B cell (primary cell): ENCODE results near the gene MOB2. TPM values are rescaled to one million over a fixed set of nuclear protein-coding genes. Genes with fewer than 3 reads are reported as not detected.

ENCODE experiments used
- ATAC-seq: fragments of 200-7000 bp; cut with Tn5 transposase; one replicate; pipeline ENCODE4 v1.10.0; 2021; ENCODE audit warnings: low read depth, mild to moderate bottlenecking, moderate number of reproducible peaks, moderate library complexity
- CTCF ChIA-PET: fragments of 350-600 bp; sonication (Branson Sonifier 250); formaldehyde crosslinking; loops from one replicate; lab custom pipeline; 2021; ENCODE audit warnings: antibody characterized with exemption, inconsistent platforms; lab: Charles Lee
- POLR2A ChIA-PET: fragments of 350-600 bp; sonication (Branson Sonifier 250); formaldehyde crosslinking; loops from one replicate; lab custom pipeline; 2021; ENCODE audit warnings: antibody characterized with exemption; lab: Charles Lee
- DNase-seq: peaks from one replicate; pipeline ENCODE4 v3.0.0; 2013
- H2AFZ ChIP-seq: 2 replicates; pipeline ENCODE4 v1.6.1; 2012; ENCODE audit warnings: mild to moderate bottlenecking, low read depth, low read length; ENCODE audit not compliant: insufficient read depth, poor library complexity, severe bottlenecking
- H3K27ac ChIP-seq, 2 donors: 1 replicate in 1 of 2; 2 replicates in 1 of 2; pipeline ENCODE4 v1.5.1; 2012 to 2013; ENCODE audit warnings: low read length in 2 of 2, mild to moderate bottlenecking in 2 of 2, moderate library complexity in 1 of 2
- H3K27me3 ChIP-seq, 4 experiments: fragments of 200-600 bp in 1 of 4; sonication (generic) in 1 of 4; replicated peaks in 1 of 4; 1 replicate in 2 of 4; 2 replicates in 2 of 4; pipeline versions ENCODE4 v1.6.1 to v1.7.0; 2013 to 2016; ENCODE audit warnings: low read length in 3 of 4, mild to moderate bottlenecking in 2 of 4, mixed read lengths in 1 of 4, moderate library complexity in 1 of 4; ENCODE audit not compliant: insufficient read depth in 4 of 4, control insufficient read depth in 3 of 4; ENCODE audit errors: control extremely low read depth in 1 of 4
- H3K36me3 ChIP-seq, 2 experiments: replicated peaks in 1 of 2; 1 replicate in 1 of 2; 2 replicates in 1 of 2; pipeline versions ENCODE4 v1.6.1 to v1.7.1; 2013; ENCODE audit warnings: low read length in 1 of 2; ENCODE audit not compliant: insufficient read depth in 2 of 2, control insufficient read depth in 1 of 2; ENCODE audit errors: control extremely low read depth in 1 of 2, extremely low read depth in 1 of 2
- H3K4me1 ChIP-seq, 2 donors: fragments of 200-600 bp in 1 of 2; sonication (generic) in 1 of 2; 1 replicate in 1 of 2; 2 replicates in 1 of 2; pipeline versions ENCODE4 v1.5.1 to v1.6.1; 2013 to 2017; ENCODE audit warnings: low read length in 2 of 2; ENCODE audit not compliant: control insufficient read depth in 2 of 2, insufficient read depth in 2 of 2
- H3K4me2 ChIP-seq: replicated peaks from 2 replicates; pipeline ENCODE3; 2012; ENCODE audit warnings: mild to moderate bottlenecking, low read depth, low read length; ENCODE audit not compliant: poor library complexity, severe bottlenecking
- H3K4me3 ChIP-seq, 5 experiments: fragments of 200-600 bp in 1 of 5; sonication (generic) in 1 of 5; 1 replicate in 3 of 5; 2 replicates in 2 of 5; pipeline versions ENCODE4 v1.5.1 to v1.7.0; 2011 to 2016; ENCODE audit warnings: low read length in 4 of 5, mild to moderate bottlenecking in 4 of 5, low read depth in 2 of 5, control low read depth in 1 of 5, moderate library complexity in 1 of 5; ENCODE audit not compliant: insufficient read depth in 1 of 5; ENCODE audit errors: control extremely low read depth in 1 of 5, extremely low read depth in 1 of 5
- H3K79me2 ChIP-seq: fragments of 200-600 bp; sonication (generic); one replicate; pipeline ENCODE4 v1.6.0; 2016; ENCODE audit warnings: low read length; ENCODE audit not compliant: control insufficient read depth, insufficient read depth
- H3K9ac ChIP-seq: fragments of 200-600 bp; sonication (generic); 2 replicates; pipeline ENCODE4 v1.6.1; 2017; ENCODE audit warnings: mild to moderate bottlenecking, low read length, moderate library complexity
- H3K9me3 ChIP-seq, 3 donors: one replicate each; pipeline versions ENCODE4 v1.6.1 to v1.7.1; 2013; ENCODE audit warnings: low read length in 2 of 3; ENCODE audit not compliant: control insufficient read depth in 2 of 3, insufficient read depth in 1 of 3; ENCODE audit errors: control extremely low read depth in 1 of 3
- H4K20me1 ChIP-seq: 2 replicates; pipeline ENCODE4 v1.6.0; 2012; ENCODE audit warnings: mild to moderate bottlenecking, low read length; ENCODE audit not compliant: insufficient read depth, control insufficient read depth, poor library complexity, severe bottlenecking
- H3K27ac Mint-ChIP-seq: one replicate; pipeline ENCODE4 v1.8.0; 2021; ENCODE audit warnings: mixed read lengths
- H3K27me3 Mint-ChIP-seq: one replicate; pipeline ENCODE4 v1.8.0; 2021; ENCODE audit warnings: mixed read lengths
- H3K4me1 Mint-ChIP-seq: one replicate; pipeline ENCODE4 v1.8.0; 2021; ENCODE audit warnings: mixed read lengths
- H3K4me3 Mint-ChIP-seq: one replicate; pipeline ENCODE4 v1.8.0; 2021; ENCODE audit warnings: mixed read lengths
- H3K9me3 Mint-ChIP-seq: one replicate; pipeline ENCODE4 v1.8.0; 2022; ENCODE audit warnings: mixed read lengths; ENCODE audit not compliant: insufficient read depth
- EZH2 ChIP-seq: IDR thresholded peaks from 2 replicates; pipeline ENCODE4 v1.6.1; 2012; ENCODE audit warnings: borderline replicate concordance, low read depth, mild to moderate bottlenecking, moderate library complexity, low read length; ENCODE audit not compliant: insufficient read depth, poor library complexity, severe bottlenecking
- WGBS: methylation state at CpG from one replicate; pipeline ENCODE4 v1.1.5; 2013; ENCODE audit warnings: missing lambda C conversion rate; ENCODE audit not compliant: insufficient coverage; 5-methylcytosine and 5-hydroxymethylcytosine counted together
- intact Hi-C: fragments of 100-400 bp; cut with micrococcal nuclease; formaldehyde crosslinking; loops from one replicate; pipeline ENCODE4 v1.10.0; 2022
- polyA plus RNA-seq: library from polyadenylated mRNA; depleted of rRNA; stranded (reverse); fragments of >200 nt; gene quantifications from 2 replicates; pipeline ENCODE4 v1.2.3, GENCODE V29; 2012
- total RNA-seq, 2 donors: library from RNA; stranded (reverse); fragments of 120-200 nt in 1 of 2; gene quantifications; 1 replicate in 1 of 2; 2 replicates in 1 of 2; pipeline versions ENCODE4 v1.2.3 to v1.2.4, GENCODE V29; 2013 to 2022
- TF ChIP-seq, protein P1 (sequence below): fragments of 200-600 bp; IDR thresholded peaks from one replicate; pipeline ENCODE4 v1.8.0; 2022; ENCODE audit warnings: antibody characterized with exemption, mild to moderate bottlenecking

The MOB2 gene
- total and polyA plus RNA-seq, 2 donors (not counting 1 experiment from before 2014, with no cell fraction given) = 55.7 to 57.6 TPM

DNA sequence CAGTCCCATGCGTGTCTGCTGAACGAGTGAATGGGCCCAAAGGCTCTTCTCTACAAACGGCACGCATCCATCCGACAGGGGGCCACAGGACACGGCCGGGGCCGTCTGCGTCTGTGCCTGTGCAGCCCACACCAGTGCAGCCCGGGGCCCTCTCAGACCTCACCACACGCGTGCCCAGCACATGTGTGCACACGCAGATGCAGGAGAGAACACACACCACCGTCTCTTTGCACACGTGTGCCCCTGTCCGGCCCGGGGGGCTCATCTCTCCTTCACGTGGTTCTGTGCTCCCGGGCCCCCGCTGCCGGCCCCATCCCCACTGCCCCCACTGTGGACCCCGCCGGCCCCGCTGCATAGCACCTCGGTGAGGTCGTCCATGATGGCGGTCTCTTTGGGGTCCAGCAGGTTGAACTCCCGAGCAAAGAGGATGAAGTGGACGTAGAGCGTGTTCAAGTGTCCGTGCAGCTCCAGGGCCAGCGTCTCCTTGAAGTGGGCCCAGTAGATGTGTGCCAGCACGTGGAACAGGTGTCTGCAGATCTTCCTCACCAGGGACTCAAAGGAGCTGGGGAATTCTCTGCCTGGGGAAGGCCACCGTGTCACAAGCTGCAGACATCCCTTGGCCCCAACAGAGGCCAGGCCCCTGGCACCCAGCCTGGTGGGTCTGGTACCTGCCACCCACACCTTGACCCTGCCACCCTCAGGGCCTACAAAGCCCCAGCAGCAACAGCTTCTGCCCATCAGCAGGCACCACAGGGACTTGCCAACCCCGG, 16.5 kb downstream of the MOB2 start:
- Histone ChIP-seq H3K4me1 (no peaks in the 10 kb centered on the region), H3K4me3 (no peak overlapping the region), H3K36me3 (peaks cover 0 to 32% of the 10 kb centered on the region in 2 experiments), H2AFZ (no peak overlapping the region), H3K9me3 (no peaks in the 10 kb centered on the region), H3K9ac (no peak overlapping the region), H3K27ac (no peak overlapping the region), H3K27me3 (no peaks in the 10 kb centered on the region), H3K4me2 (no peak overlapping the region), H3K79me2 (no peaks in the 10 kb centered on the region), H4K20me1 (no peaks in the 10 kb centered on the region)
- TF ChIP-seq EZH2 = no peak
- TF ChIP-seq, protein P1, sequence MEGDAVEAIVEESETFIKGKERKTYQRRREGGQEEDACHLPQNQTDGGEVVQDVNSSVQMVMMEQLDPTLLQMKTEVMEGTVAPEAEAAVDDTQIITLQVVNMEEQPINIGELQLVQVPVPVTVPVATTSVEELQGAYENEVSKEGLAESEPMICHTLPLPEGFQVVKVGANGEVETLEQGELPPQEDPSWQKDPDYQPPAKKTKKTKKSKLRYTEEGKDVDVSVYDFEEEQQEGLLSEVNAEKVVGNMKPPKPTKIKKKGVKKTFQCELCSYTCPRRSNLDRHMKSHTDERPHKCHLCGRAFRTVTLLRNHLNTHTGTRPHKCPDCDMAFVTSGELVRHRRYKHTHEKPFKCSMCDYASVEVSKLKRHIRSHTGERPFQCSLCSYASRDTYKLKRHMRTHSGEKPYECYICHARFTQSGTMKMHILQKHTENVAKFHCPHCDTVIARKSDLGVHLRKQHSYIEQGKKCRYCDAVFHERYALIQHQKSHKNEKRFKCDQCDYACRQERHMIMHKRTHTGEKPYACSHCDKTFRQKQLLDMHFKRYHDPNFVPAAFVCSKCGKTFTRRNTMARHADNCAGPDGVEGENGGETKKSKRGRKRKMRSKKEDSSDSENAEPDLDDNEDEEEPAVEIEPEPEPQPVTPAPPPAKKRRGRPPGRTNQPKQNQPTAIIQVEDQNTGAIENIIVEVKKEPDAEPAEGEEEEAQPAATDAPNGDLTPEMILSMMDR = no peak
- Mint-ChIP-seq H3K4me3 (no peak overlapping the region), H3K27me3 (no peaks in the 10 kb centered on the region), H3K9me3 (no peaks in the 10 kb centered on the region), H3K27ac (no peak overlapping the region), H3K4me1 (no peaks in the 10 kb centered on the region)
- WGBS = 92% methylated on average over 35 of the region's 35 CpGs
- no peak for ATAC-seq
- CTCF ChIA-PET = no interaction called here
- intact Hi-C loops = no loop called here
- POLR2A ChIA-PET = no interaction called here
- no peak for DNase-seq

DNA sequence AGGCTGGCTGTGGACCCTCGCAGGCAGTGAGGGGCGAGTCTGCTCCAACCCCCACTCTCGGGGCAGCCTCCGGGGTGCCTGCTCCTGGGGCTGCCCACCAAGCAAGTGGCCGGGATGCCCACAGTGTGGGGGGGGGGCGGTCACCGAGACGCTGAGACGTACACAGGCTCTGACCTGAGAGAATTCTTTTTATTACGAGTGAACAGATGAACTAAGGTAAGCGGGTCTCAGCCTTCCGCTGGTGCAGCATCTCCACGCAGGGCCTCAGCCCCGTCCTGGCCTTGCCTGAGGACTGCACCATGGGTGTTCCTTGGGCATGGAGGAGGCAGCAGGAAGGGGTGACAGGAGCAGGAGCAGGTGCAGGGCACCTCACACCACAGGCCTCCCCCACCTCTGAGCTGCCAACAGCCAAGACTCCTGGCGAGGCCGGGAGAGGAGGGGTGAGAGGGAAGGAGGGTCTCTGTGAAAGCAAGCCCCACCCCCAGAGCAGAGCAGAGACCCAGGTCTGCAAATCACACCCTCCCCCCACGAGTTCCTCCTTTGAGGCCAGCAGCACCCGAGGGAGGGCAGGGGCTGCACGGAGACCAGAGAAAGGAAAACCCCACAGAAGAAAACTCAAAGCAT, 17.2 kb downstream of the MOB2 start:
- ChIA-PET POLR2A (no interaction called here), CTCF (no interaction called here)
- Histone ChIP-seq H3K4me3 (no peak overlapping the region), H3K79me2 (no peaks in the 10 kb centered on the region), H4K20me1 (no peaks in the 10 kb centered on the region), H3K27ac (no peak overlapping the region), H2AFZ (no peak overlapping the region), H3K4me1 (no peaks in the 10 kb centered on the region), H3K9ac (no peak overlapping the region), H3K9me3 (peaks cover 0 to 6% (median 0%) of the 10 kb centered on the region in 3 donors), H3K36me3 (peaks cover 0 to 28% of the 10 kb centered on the region in 2 experiments), H3K27me3 (no peaks in the 10 kb centered on the region), H3K4me2 (no peak overlapping the region)
- Mint-ChIP-seq H3K4me3 (no peak overlapping the region), H3K9me3 (no peaks in the 10 kb centered on the region), H3K27me3 (no peaks in the 10 kb centered on the region), H3K27ac (no peak overlapping the region), H3K4me1 (no peaks in the 10 kb centered on the region)
- 86% methylated on average over 17 of the region's 19 CpGs for WGBS
- intact Hi-C loops = no loop called here
- ATAC-seq = peak; percentile 17
- TF ChIP-seq, protein P1 = no peak
- no peak for TF ChIP-seq EZH2
- no peak for DNase-seq
